T-helper 1 cell treated with Interleukin-12 subunit alpha and Interleukin-12 subunit beta and Interleukin-4 antibody, amounts not matched to agents 30 μg/mL and 1 μg/mL, for 36 hours (primary cell): ENCODE data around the gene TBC1D3L.
"Not testable (repeated sequence)": the region's sequence is repeated elsewhere in the genome, so short reads cannot be mapped to it uniquely, and the experiment has no call there.

Experiments
- H3K27ac Mint-ChIP-seq: one replicate; pipeline ENCODE4 v1.8.0; 2021; ENCODE audit warnings: mild to moderate bottlenecking, mixed read lengths
- H3K27me3 Mint-ChIP-seq: one replicate; pipeline ENCODE4 v1.8.0; 2021; ENCODE audit warnings: low read depth, mixed read lengths
- H3K36me3 Mint-ChIP-seq: one replicate; pipeline ENCODE4 v1.8.0; 2021; ENCODE audit warnings: low read depth, mixed read lengths
- H3K4me1 Mint-ChIP-seq: one replicate; pipeline ENCODE4 v1.8.0; 2021; ENCODE audit warnings: low read depth, mixed read lengths
- H3K4me3 Mint-ChIP-seq: one replicate; pipeline ENCODE4 v1.8.0; 2021; ENCODE audit warnings: mild to moderate bottlenecking, moderate library complexity, mixed read lengths
- H3K9me3 Mint-ChIP-seq: one replicate; pipeline ENCODE4 v1.8.0; 2021; ENCODE audit warnings: mixed read lengths

TBC1D3L gene

DNA sequence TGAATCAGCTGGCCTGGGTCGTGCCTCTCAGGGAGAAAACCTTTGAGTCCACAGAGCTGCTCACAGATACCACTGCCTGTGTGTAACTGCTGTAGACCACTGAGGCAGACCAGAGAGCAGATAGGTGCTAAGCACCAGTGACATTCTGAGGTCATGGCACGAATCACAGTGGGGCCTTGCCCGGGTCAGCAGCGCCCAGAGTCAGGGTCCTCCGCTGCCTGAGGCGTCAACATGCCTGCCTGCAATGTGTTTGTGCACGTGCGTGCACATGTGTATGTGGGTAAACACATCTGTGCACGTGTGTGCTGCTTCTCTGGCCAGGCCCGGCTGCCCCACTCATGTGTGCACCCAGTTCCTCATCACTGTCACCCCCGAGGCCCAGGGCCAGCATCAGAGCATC, at the start of gene TBC1D3L:
TBC1D3L (minus strand) TSS at position 101 of the 400 bp plus-strand sequence. CDS start 1,540 bp downstream, outside the sequence.
- H3K4me1 Mint-ChIP-seq, H3K27me3 Mint-ChIP-seq, H3K4me3 Mint-ChIP-seq, H3K27ac Mint-ChIP-seq, H3K9me3 Mint-ChIP-seq, H3K36me3 Mint-ChIP-seq: not testable (repeated sequence)

DNA sequence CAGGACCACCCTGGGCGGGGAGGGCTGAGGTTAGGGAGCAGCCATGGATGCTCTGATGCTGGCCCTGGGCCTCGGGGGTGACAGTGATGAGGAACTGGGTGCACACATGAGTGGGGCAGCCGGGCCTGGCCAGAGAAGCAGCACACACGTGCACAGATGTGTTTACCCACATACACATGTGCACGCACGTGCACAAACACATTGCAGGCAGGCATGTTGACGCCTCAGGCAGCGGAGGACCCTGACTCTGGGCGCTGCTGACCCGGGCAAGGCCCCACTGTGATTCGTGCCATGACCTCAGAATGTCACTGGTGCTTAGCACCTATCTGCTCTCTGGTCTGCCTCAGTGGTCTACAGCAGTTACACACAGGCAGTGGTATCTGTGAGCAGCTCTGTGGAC, 14.8 kb upstream of the TBC1D3L start, which contains the start of gene TBC1D3D:
TBC1D3D (plus strand) TSS at position 301 of the 400 bp plus-strand sequence. CDS start 1,585 bp downstream, outside the sequence.
- H3K4me1 Mint-ChIP-seq, H3K27me3 Mint-ChIP-seq, H3K27ac Mint-ChIP-seq, H3K9me3 Mint-ChIP-seq, H3K4me3 Mint-ChIP-seq, H3K36me3 Mint-ChIP-seq: not testable (repeated sequence)
